Peyer's patch (tissue), 4 donors: ENCODE measurements around the gene MAML2.

Experiments used
- POLR2A ChIP-seq, 2 donors: fragments of 450-650 bp; IDR thresholded peaks; one replicate each; pipeline ENCODE4 v1.5.1; 2017; ENCODE audit warnings: antibody characterized with exemption in 2 of 2, mild to moderate bottlenecking in 2 of 2, moderate library complexity in 2 of 2
- TF ChIP-seq, protein P1 (sequence below), 6 experiments: fragments of 450-650 bp in 4 of 6; fragments of 200-600 bp in 2 of 6; sonication (generic) in 1 of 6; IDR thresholded peaks; one replicate each; pipeline ENCODE4 v1.5.1; 2017 to 2019; ENCODE audit warnings: antibody characterized with exemption in 6 of 6, mild to moderate bottlenecking in 3 of 6, moderate library complexity in 1 of 6

DNA sequence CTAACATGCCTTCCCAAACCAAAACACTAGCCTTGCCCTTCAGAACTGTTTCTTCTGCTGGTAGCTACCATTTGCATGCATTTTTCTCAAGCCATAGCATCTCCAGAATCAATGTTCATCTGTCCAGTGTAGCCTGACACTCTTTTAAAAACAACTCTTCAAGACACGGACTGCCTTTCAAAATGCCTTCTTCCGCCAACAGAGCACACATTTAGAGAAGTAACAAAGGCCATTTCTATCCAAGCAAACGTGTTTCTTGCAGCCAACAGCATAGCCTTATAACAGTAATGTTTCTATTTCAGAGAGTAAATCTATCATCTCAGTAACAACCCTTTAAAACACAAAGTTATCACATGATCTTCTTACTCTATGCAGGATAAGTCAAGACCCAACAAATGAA, 275.8 kb downstream of the MAML2 start:
- TF ChIP-seq, protein P1, sequence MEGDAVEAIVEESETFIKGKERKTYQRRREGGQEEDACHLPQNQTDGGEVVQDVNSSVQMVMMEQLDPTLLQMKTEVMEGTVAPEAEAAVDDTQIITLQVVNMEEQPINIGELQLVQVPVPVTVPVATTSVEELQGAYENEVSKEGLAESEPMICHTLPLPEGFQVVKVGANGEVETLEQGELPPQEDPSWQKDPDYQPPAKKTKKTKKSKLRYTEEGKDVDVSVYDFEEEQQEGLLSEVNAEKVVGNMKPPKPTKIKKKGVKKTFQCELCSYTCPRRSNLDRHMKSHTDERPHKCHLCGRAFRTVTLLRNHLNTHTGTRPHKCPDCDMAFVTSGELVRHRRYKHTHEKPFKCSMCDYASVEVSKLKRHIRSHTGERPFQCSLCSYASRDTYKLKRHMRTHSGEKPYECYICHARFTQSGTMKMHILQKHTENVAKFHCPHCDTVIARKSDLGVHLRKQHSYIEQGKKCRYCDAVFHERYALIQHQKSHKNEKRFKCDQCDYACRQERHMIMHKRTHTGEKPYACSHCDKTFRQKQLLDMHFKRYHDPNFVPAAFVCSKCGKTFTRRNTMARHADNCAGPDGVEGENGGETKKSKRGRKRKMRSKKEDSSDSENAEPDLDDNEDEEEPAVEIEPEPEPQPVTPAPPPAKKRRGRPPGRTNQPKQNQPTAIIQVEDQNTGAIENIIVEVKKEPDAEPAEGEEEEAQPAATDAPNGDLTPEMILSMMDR (IDR thresholded peaks at IDR 0.05) = no peak
- no peak for TF ChIP-seq POLR2A (IDR thresholded peaks at IDR 0.05)
